ENCODE results near the gene TDRD9.

GRCh38 chr14:103925316-103925715 is 2.9 kb upstream of the TDRD9 start:
- no peak for TF ChIP-seq POLR2AphosphoS5 (IDR thresholded peaks at IDR 0.05; ENCODE audit: borderline replicate concordance, low read depth, low read length)
- TF ChIP-seq EZH2 (IDR thresholded peaks at IDR 0.05), result no peak
- TF ChIP-seq FOXP2 (optimal IDR thresholded peaks at IDR 0.05; ENCODE audit: control extremely low read depth, extremely low read length, insufficient read depth), result no peak
